Neuronal stem cell (in vitro differentiated cells): ENCODE data around the gene RBBP8NL.
A peak's percentile ranks its signal among the peaks of the same experiment; 100 is the strongest.

Source experiments
- DNase-seq: peaks from one replicate; pipeline ENCODE4 v3.0.0-alpha.2; 2013; ENCODE audit warnings: low spot score
- H2AFZ ChIP-seq: one replicate; pipeline ENCODE4 v1.6.1; 2013; ENCODE audit warnings: mild to moderate bottlenecking, low read length, inconsistent platforms
- H2AK5ac ChIP-seq: 2 replicates; pipeline ENCODE4 v1.6.1; 2013; ENCODE audit warnings: low read depth, mild to moderate bottlenecking, inconsistent platforms, low read length, moderate library complexity, mixed read lengths
- H2BK120ac ChIP-seq: 2 replicates; pipeline ENCODE4 v1.6.1; 2013; ENCODE audit warnings: low read depth, mild to moderate bottlenecking, inconsistent platforms, low read length, moderate library complexity, mixed read lengths
- H2BK12ac ChIP-seq: one replicate; pipeline ENCODE4 v1.6.1; 2013; ENCODE audit warnings: low read length, inconsistent platforms
- H2BK15ac ChIP-seq: 2 replicates; pipeline ENCODE4 v1.6.1; 2013; ENCODE audit warnings: mild to moderate bottlenecking, low read length, inconsistent platforms, mixed read lengths
- H2BK5ac ChIP-seq: one replicate; pipeline ENCODE4 v1.6.1; 2013; ENCODE audit warnings: inconsistent platforms, mild to moderate bottlenecking, low read length, moderate library complexity
- H3K14ac ChIP-seq: one replicate; pipeline ENCODE4 v1.6.1; 2013; ENCODE audit warnings: low read length, inconsistent platforms
- H3K18ac ChIP-seq: 2 replicates; pipeline ENCODE4 v1.6.1; 2013; ENCODE audit warnings: low read length, inconsistent platforms
- H3K23ac ChIP-seq: 2 replicates; pipeline ENCODE4 v1.6.1; 2013; ENCODE audit warnings: low read depth, mild to moderate bottlenecking, mixed read lengths, low read length, inconsistent platforms; ENCODE audit not compliant: poor library complexity
- H3K27ac ChIP-seq: replicated peaks from 3 replicates; pipeline ENCODE4 v1.5.1; 2013; ENCODE audit warnings: low read length, inconsistent platforms
- H3K27me3 ChIP-seq, 3 experiments: 2 replicates each; pipeline ENCODE4 v1.6.1; 2013; ENCODE audit warnings: low read length in 3 of 3, mild to moderate bottlenecking in 2 of 3, inconsistent platforms in 1 of 3, low read depth in 1 of 3, mixed read lengths in 1 of 3, moderate library complexity in 1 of 3; ENCODE audit not compliant: control insufficient read depth in 3 of 3, insufficient read depth in 3 of 3
- H3K36me3 ChIP-seq, 2 donors: replicated peaks in 1 of 2; 2 replicates each; pipeline ENCODE4 v1.6.1; 2013; ENCODE audit warnings: low read length in 2 of 2; ENCODE audit not compliant: control insufficient read depth in 2 of 2, insufficient read depth in 2 of 2
- H3K4ac ChIP-seq: 2 replicates; pipeline ENCODE4 v1.6.1; 2013; ENCODE audit warnings: inconsistent platforms, mild to moderate bottlenecking, low read length, moderate library complexity
- H3K4me1 ChIP-seq, 2 donors: 1 replicate in 1 of 2; 2 replicates in 1 of 2; pipeline ENCODE4 v1.6.1; 2013; ENCODE audit warnings: low read length in 2 of 2, low read depth in 1 of 2; ENCODE audit not compliant: control insufficient read depth in 2 of 2, insufficient read depth in 1 of 2
- H3K4me2 ChIP-seq: one replicate; pipeline ENCODE4 v1.6.1; 2013; ENCODE audit warnings: mild to moderate bottlenecking, low read length, inconsistent platforms; ENCODE audit not compliant: insufficient read depth, poor library complexity, severe bottlenecking
- H3K4me3 ChIP-seq, 2 donors: 2 replicates each; pipeline ENCODE4 v1.5.1; 2013; ENCODE audit warnings: low read length in 2 of 2, mild to moderate bottlenecking in 2 of 2, inconsistent platforms in 1 of 2, moderate library complexity in 1 of 2
- H3K79me1 ChIP-seq: one replicate; pipeline ENCODE4 v1.6.1; 2013; ENCODE audit warnings: low read depth, mild to moderate bottlenecking, inconsistent platforms, low read length, moderate library complexity
- H3K9ac ChIP-seq: one replicate; pipeline ENCODE4 v1.6.1; 2013; ENCODE audit warnings: mild to moderate bottlenecking, low read depth, low read length, inconsistent platforms; ENCODE audit not compliant: poor library complexity
- H3K9me3 ChIP-seq, 2 donors: replicated peaks in 1 of 2; 2 replicates each; pipeline versions ENCODE3 to v1.6.1; 2013; ENCODE audit warnings: low read length in 2 of 2, mild to moderate bottlenecking in 2 of 2, inconsistent platforms in 1 of 2, low read depth in 1 of 2, mixed read lengths in 1 of 2, moderate library complexity in 1 of 2; ENCODE audit not compliant: control insufficient read depth in 2 of 2, insufficient read depth in 1 of 2
- H4K8ac ChIP-seq: one replicate; pipeline ENCODE4 v1.6.1; 2013; ENCODE audit warnings: low read depth, mild to moderate bottlenecking, inconsistent platforms, low read length, moderate library complexity
- H4K91ac ChIP-seq: one replicate; pipeline ENCODE4 v1.6.1; 2013; ENCODE audit warnings: low read length, low read depth, mild to moderate bottlenecking, inconsistent platforms; ENCODE audit not compliant: poor library complexity
- WGBS, 2 donors: extraction: QIAGEN DNeasy Blood & Tissue Kit; methylation state at CpG; one replicate each; pipeline ENCODE4 v1.1.7; 2013; ENCODE audit warnings: missing lambda C conversion rate in 2 of 2, mixed read lengths in 1 of 2; ENCODE audit not compliant: insufficient read length in 2 of 2, insufficient replicate concordance in 1 of 2; ENCODE audit errors: extremely low coverage in 2 of 2; 5-methylcytosine and 5-hydroxymethylcytosine counted together

Gene RBBP8NL

GRCh38 chr20:62472941-62473585, 45.7 kb upstream of the RBBP8NL start:
- no peak overlapping the region for H2BK12ac ChIP-seq
- no peak overlapping the region for H2AFZ ChIP-seq
- no peak overlapping the region for H4K91ac ChIP-seq
- H3K4ac ChIP-seq = no peak overlapping the region
- no peak overlapping the region for H3K4me3 ChIP-seq
- H3K4me2 ChIP-seq = no peak overlapping the region
- no peak overlapping the region for H2BK120ac ChIP-seq
- H3K14ac ChIP-seq = no peak overlapping the region
- no peak overlapping the region for H3K27ac ChIP-seq
- H3K79me1 ChIP-seq = no peaks in the 10 kb centered on the region
- no peak overlapping the region for H3K9ac ChIP-seq
- no peaks in the 10 kb centered on the region for H3K9me3 ChIP-seq
- peaks cover 2 to 6% of the 10 kb centered on the region in 2 donors for H3K4me1 ChIP-seq
- H3K18ac ChIP-seq = no peak overlapping the region
- no peak overlapping the region for H4K8ac ChIP-seq
- H2BK5ac ChIP-seq = no peak overlapping the region
- no peaks in the 10 kb centered on the region for H3K36me3 ChIP-seq
- DNase-seq = no peak
- peak overlapping the region; percentile 37 for H2AK5ac ChIP-seq
- no CpG with 5 or more reads among the region's 30 CpGs for WGBS, 2 donors
- peak overlapping the region; percentile 38 for H2BK15ac ChIP-seq
- H3K23ac ChIP-seq = no peak overlapping the region
- peaks cover 25 to 92% (median 59%) of the 10 kb centered on the region in 3 experiments for H3K27me3 ChIP-seq

GRCh38 chr20:62472138-62472940, 45.0 kb upstream of the RBBP8NL start:
- Histone ChIP-seq H3K9ac (peak overlapping the region; percentile 38), H3K4me1 (peaks cover 2 to 6% of the 10 kb centered on the region in 2 donors), H3K4me2 (no peak overlapping the region), H3K4me3 (no peak overlapping the region), H3K27ac (no peak overlapping the region), H2BK120ac (no peak overlapping the region), H2BK12ac (peak overlapping the region; percentile 24), H2BK15ac (no peak overlapping the region), H4K91ac (no peak overlapping the region), H2BK5ac (no peak overlapping the region), H4K8ac (no peak overlapping the region), H3K36me3 (no peaks in the 10 kb centered on the region), H3K9me3 (no peaks in the 10 kb centered on the region), H3K18ac (peak overlapping the region; percentile 20), H3K79me1 (no peaks in the 10 kb centered on the region), H2AK5ac (no peak overlapping the region), H3K14ac (no peak overlapping the region), H3K23ac (no peak overlapping the region), H2AFZ (no peak overlapping the region), H3K27me3 (peaks cover 18 to 90% (median 52%) of the 10 kb centered on the region in 3 experiments), H3K4ac (no peak overlapping the region)
- WGBS, 2 donors = no CpG with 5 or more reads among the region's 23 CpGs
- no peak for DNase-seq

GRCh38 chr20:62470459-62470858, 43.1 kb upstream of the RBBP8NL start:
- no peak for DNase-seq
- Histone ChIP-seq H3K79me1 (no peaks in the 10 kb centered on the region), H3K4ac (peak overlapping the region; percentile 94), H2BK120ac (peak overlapping the region; percentile 69), H3K9me3 (no peaks in the 10 kb centered on the region), H3K18ac (peak overlapping the region; percentile 74), H3K4me2 (no peak overlapping the region), H3K4me1 (peaks cover under 1 to 6% of the 10 kb centered on the region in 2 donors), H4K8ac (no peak overlapping the region), H4K91ac (no peak overlapping the region), H3K14ac (no peak overlapping the region), H2AK5ac (peak overlapping the region; percentile 83), H2BK5ac (peak overlapping the region; percentile 20), H3K36me3 (no peaks in the 10 kb centered on the region), H3K4me3 (peak overlapping the region in 1 of 2 donors; percentile 14), H3K9ac (peak overlapping the region; percentile 18), H3K23ac (peak overlapping the region; percentile 65), H2AFZ (no peak overlapping the region), H2BK15ac (no peak overlapping the region), H2BK12ac (peak overlapping the region; percentile 93), H3K27ac (no peak overlapping the region), H3K27me3 (peaks cover 10 to 94% (median 36%) of the 10 kb centered on the region in 3 experiments)
- WGBS, 2 donors = no CpG with 5 or more reads among the region's 12 CpGs

- H3K27me3 ChIP-seq = peaks cover 5 to 90% (median 32%) of the 10 kb centered on the region in 3 experiments
Measured at GRCh38 chr20:62470001-62470400, 42.7 kb upstream of the RBBP8NL start.

More at GRCh38 chr20:62470001-62470400, 42.7 kb upstream of the RBBP8NL start:
- Histone ChIP-seq H3K4me2 (no peak overlapping the region), H3K36me3 (no peaks in the 10 kb centered on the region), H3K18ac (peak overlapping the region; percentile 88), H4K8ac (no peak overlapping the region), H2BK5ac (peak overlapping the region; percentile 20), H3K14ac (no peak overlapping the region), H2AFZ (no peak overlapping the region), H2BK12ac (no peak overlapping the region), H3K4me3 (peak overlapping the region in 1 of 2 donors; percentile 14), H2BK120ac (no peak overlapping the region), H3K4ac (no peak overlapping the region), H3K4me1 (peaks cover 0 to 6% of the 10 kb centered on the region in 2 donors), H3K23ac (peak overlapping the region; percentile 65), H2BK15ac (peak overlapping the region; percentile 79), H3K79me1 (no peaks in the 10 kb centered on the region), H4K91ac (no peak overlapping the region), H3K9me3 (no peaks in the 10 kb centered on the region), H3K27ac (no peak overlapping the region), H3K9ac (peak overlapping the region; percentile 44), H2AK5ac (peak overlapping the region; percentile 83)
- no peak for DNase-seq
- WGBS, 2 donors = no CpG with 5 or more reads among the region's 18 CpGs
